ENCODE results near the gene TBXAS1.
"Not testable (repeated sequence)": the region's sequence is repeated elsewhere in the genome, so short reads cannot be mapped to it uniquely, and the experiment has no call there.

DNA sequence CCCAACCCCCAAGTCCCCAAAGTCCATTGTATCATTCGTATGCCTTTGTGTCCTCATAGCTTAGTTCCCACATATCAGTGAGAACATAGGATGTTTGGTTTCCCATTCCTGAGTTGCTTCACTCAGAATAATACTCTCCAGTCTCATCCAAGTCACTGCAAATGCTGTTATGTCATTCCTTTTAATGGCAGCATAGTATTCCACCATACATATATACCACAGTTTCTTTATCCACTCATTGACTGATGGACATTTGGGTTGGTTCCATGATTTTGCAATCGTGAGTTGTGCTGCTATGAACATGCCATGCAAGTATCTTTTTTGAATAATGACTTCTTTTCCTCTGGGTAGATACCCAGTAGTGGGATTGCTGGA lies 74.0 kb downstream of the TBXAS1 start:
- TF ChIP-seq POLR2A, POLR2AphosphoS5 (IDR thresholded peaks at IDR 0.05): not testable (repeated sequence)

Measured in transverse colon (tissue), 3 donors.